HL-60 (cell line): ENCODE data around the gene ZFPL1.

Source experiments
- DNase-seq, 2 experiments: peaks; one replicate each; pipeline ENCODE4 v3.0.0-alpha.2; 2010 to 2020; ENCODE audit warnings: low read depth in 1 of 2, low spot score in 1 of 2
- H3K27ac ChIP-seq: fragments of 250-450 bp; sonication (Bioruptor Pico); replicated peaks from 2 replicates; pipeline ENCODE4 v1.5.1; 2020; ENCODE audit warnings: mild to moderate bottlenecking, moderate library complexity
- H3K27me3 ChIP-seq: fragments of 250-450 bp; sonication (Bioruptor Pico); 2 replicates; pipeline ENCODE4 v1.5.1; 2021; ENCODE audit warnings: mild to moderate bottlenecking, moderate library complexity; ENCODE audit not compliant: insufficient read depth, poor library complexity, severe bottlenecking
- H3K4me3 ChIP-seq: replicated peaks from 2 replicates; pipeline ENCODE4 v1.5.1; 2011; ENCODE audit warnings: mild to moderate bottlenecking, control low read depth, low read length; ENCODE audit not compliant: insufficient read depth
- CTCF ChIP-seq: IDR thresholded peaks from one replicate; pipeline ENCODE4 v1.5.1; 2011; ENCODE audit warnings: low read length, control low read depth, inconsistent platforms; ENCODE audit not compliant: insufficient read depth
- GABPA ChIP-seq: IDR thresholded peaks from 2 replicates; pipeline ENCODE4 v1.6.1; 2012; ENCODE audit warnings: low read depth
- POLR2AphosphoS5 ChIP-seq: IDR thresholded peaks from 2 replicates; pipeline ENCODE4 v1.6.1; 2012; ENCODE audit warnings: low read depth
- REST ChIP-seq: IDR thresholded peaks from 2 replicates; pipeline ENCODE4 v1.6.1; 2012; ENCODE audit warnings: low read depth; ENCODE audit not compliant: insufficient replicate concordance
- SPI1 ChIP-seq: IDR thresholded peaks from 2 replicates; pipeline ENCODE4 v1.6.1; 2012; ENCODE audit warnings: low read depth, mild to moderate bottlenecking, borderline replicate concordance

Gene ZFPL1

GRCh38 chr11:65047581-65048422 lies 36.2 kb upstream of the ZFPL1 start:
- no peak for DNase-seq
- H3K27ac ChIP-seq = no peak overlapping the region
- H3K4me3 ChIP-seq = no peak overlapping the region
- TF ChIP-seq SPI1 (no peak), POLR2AphosphoS5 (no peak), CTCF (no peak), REST (no peak), GABPA (no peak)
- no peaks in the 10 kb centered on the region for H3K27me3 ChIP-seq

GRCh38 chr11:65051398-65051858 lies 32.6 kb upstream of the ZFPL1 start:
- no peak overlapping the region for H3K27ac ChIP-seq
- no peaks in the 10 kb centered on the region for H3K27me3 ChIP-seq
- TF ChIP-seq POLR2AphosphoS5 (no peak), REST (no peak), SPI1 (no peak), CTCF (no peak), GABPA (no peak)
- no peak overlapping the region for H3K4me3 ChIP-seq
- DNase-seq = no peak

- Histone ChIP-seq H3K4me3 (no peak overlapping the region), H3K27ac (no peak overlapping the region), H3K27me3 (no peaks in the 10 kb centered on the region)
- DNase-seq = no peak
- TF ChIP-seq CTCF = no peak
- no peak for TF ChIP-seq GABPA
- no peak for TF ChIP-seq REST
- no peak for TF ChIP-seq SPI1
Measured at GRCh38 chr11:65053827-65054508, 30.1 kb upstream of the ZFPL1 start.
